Measurements from ENCODE around the gene DAO.

The DAO gene

DNA sequence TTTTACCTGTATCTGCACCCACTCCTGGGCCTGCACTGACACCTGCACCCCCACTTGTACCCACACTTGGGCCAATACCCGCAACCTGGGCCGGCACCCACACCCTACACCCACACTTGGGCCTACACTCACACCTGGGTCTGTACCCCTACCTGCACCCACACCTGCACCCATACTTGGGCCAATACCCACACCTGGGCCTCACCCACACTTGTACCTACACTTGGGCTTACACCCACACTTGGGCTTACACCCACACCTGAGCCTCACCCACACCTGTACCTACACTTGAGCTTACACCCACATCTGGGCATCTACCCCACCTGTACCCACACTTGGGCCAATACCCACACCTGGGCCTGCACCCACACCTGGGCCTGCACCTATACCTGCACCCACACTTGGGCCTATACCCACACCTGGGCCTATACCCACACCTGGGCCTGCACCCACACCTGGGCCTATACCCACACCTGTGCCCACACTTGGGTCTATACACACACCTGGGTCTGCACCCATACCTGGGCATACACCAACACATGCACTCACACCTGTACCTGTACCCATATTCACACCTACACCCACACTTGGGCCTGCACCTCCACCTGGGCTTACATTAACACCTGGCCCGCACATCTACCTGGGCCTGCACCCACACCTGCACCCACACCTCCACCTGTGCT is 39.2 kb downstream of the DAO start:
- DNase-seq (ENCODE audit: low spot score), result no peak

DNA sequence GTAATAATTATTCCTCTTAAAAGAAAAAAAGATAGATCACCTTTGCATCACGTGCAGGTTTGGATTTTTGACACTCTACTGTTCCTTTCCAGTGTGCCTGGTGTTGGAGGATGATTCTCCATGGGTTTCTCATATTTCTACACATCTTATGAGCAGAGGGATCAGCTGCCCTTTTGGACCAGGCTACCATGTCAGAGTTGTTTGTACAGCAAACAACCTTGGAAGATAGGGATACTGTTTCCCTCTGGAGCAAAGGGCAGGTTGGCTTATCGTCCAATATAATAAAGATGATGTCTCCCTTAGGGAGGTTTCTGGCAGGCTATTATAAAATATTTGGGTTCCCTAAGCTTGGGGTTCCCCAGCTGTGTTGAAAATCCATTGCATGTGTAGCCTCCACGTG is 42.1 kb downstream of the DAO start:
- DNase-seq (ENCODE audit: low spot score), result no peak

DNA sequence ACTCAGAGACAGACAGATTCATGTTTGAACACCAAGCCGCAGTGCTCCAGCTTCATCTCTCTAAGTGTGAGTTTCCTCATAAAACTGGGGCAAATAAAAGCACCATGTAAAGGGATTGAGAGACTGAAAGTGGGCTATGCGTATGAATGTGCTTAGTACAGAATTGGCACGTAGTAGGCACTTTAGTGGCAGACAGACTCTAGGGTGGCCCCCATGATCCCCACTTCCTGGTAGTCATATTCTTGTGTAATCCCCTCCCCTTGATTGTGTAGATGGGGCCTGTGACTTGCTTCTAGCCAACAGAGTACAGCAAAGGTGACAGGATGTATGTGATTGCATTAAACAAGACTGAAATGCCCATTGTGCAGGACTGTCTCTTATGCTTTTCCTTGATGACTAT is 43.0 kb downstream of the DAO start:
- DNase-seq (ENCODE audit: low spot score), result no peak

DNA sequence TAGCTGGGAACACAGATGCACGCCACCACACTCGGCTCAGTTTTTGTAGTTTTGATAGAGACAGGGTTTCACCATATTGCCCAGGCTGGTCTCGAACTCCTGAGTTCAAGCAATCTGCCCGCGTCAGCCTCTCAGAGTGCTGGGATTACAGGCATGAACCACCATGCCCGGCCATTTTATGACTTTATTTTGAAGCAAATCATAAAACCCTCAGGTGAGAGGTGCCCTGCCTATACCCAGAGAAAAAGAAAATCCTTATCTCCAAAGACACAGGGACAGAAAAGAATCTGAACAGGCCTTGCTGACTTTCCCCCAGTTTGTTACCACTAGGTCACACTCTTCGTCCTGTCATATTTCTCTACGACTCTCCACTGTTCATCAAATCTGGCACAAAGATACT is 48.8 kb downstream of the DAO start:
- DNase-seq (ENCODE audit: low spot score), result no peak

DNA sequence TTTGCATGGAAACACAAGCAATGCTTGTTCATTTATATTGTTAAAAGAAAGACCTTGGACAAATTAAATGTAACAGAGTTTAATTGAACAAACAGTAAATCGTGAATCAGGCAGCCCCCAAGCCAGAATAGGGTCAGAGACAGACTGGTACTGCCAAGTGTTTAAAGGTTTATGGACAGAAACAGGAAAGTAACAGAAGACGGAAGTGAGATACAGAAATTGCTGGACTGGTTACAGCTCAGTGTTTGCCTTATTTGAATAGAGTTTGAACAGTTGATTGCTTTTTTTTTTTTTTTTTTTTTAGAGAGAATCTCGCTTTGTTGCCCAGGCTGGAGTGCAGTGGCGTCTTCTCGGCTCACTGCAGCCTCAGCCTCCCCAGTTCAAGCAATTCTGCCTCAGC is 50.3 kb downstream of the DAO start:
- no peak for DNase-seq (ENCODE audit: low spot score)

DNA sequence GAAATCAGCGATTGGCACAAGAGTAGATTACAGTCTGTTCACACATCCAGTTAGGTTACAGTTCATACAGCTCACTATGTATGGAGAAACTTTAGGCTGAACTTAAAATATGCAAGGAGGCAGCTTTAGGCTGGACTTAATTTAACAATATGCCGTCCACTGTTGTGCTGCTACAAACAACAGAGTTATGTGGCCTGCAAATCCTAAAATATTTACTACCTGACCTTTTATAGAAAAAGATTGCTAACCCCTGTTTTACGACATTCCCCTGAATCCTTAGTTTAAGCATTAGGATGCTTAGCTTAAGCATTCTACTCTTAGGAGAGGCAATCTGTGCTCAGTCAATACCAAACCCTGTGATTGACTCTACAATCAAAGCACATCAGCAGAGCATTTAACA is 50.9 kb downstream of the DAO start:
- DNase-seq (ENCODE audit: low spot score), result no peak

DNA sequence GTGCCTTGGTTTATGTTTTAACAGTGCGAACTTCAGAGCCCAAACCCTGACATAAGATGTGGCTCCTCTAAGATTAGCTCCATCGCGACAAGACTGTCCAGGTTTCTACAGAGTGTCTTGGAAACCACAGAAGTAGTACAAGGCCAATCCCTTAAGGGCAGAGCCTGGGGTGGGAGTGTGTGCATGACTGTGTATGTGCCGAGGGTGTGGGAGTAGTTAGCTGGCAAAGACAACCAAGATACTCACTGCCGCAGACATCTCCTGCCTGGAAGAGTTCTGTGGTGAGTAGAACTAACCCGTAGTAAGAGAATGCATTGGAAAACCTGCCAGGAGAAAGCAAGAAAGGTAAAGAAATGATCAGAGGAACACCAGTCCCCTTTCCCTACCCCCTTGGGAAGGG is 54.1 kb downstream of the DAO start:
- DNase-seq (ENCODE audit: low spot score), result no peak

DNA sequence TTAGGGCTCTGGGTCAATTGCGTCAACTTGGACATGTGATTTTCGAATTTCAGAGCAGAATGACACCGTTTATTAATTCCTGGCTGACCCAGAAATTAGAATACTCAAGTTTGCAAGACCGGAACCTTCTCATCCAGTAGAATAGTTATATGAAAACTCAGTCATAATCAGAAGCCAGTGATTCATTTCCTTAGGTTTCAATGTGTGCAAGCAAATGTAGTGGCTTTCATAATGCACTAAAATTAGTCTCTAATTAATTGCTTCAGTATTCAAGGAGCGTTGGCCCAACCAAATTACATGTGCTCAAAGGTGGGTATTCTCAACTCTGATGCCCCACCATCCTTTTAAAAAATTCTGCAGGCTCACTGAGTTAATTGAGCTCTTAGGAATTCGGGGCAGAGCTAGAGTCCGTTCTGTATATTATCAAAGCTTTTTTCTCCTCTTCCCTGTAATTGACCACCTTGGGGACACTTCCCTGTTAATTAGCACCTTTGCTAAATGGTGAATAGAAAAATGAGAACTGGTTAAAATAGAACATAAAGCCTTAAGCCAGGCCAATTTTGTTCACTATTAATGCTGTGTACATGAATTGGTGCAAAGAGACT is 55.4 kb downstream of the DAO start:
- no peak for DNase-seq (ENCODE audit: low spot score)

DNA sequence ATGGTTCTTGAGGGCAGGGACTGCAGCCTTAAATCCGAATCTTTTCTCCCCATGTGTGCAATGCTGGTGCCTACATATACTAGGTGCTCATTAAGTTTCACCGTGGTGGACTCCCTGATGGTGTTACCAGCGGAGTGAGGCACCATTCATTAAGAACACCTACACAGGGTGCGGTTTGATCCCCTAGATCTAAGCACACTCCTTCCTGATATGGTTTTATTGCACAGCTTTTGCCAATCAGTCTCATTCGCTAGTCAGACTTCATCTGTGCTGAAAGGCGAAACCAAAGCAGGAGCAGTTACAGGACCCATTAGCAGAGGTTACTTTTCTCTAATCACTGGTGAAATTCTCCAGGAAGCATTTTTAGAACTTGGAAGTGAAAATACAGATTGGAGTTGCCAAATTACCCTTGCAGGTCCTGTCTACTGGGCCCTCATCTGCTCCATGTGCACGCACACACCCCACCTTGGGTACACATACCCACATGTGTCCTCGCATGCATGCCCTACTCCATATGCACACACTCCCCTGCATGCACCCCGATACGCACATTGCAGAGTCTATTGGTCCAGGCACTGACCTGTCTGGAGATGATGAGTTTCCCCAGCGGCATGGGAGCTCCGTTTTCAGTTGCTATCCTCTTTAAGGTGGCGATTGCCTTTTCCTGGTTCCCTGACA is 58.5 kb downstream of the DAO start:
- no peak for DNase-seq (ENCODE audit: low spot score)

DNA sequence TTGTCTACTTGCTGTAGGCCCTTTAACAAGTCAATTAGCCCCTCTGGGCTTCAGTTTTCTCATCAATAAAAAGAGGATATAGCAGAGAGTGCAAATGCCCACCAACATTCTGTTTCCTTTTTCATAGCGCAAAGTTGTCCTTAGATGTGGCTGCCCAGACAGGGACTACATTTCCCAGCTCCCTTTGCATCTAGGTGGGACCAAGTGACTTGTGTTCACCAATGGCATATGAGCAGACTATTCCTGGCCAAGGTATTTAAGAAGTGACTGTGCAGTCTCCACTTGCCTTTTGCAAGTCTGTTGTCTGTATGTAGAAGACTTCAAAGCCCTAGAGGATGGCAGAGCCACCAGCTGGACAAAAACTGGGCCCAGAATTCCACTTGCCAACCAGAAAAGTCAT is 59.7 kb downstream of the DAO start:
- no peak for DNase-seq (ENCODE audit: low spot score)

DNA sequence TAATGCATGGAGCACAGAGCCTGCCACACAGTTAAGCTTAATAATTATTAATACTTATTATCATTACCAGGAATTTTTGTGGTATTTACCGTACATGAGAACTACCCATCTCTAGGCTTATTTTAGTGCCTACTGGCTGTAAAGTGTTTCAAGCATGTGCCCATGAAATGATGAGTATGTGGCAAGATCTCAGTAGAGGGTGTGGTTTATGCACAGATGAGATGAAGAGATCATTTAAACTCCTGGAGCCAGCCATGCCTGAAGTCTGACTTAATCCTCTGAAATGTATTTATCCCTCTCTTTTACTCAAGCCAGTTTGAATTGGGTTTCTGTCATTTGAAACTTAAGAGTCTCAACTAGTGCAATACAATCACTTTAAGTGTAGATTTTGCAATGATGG is 60.2 kb downstream of the DAO start:
- no peak for DNase-seq (ENCODE audit: low spot score)

DNA sequence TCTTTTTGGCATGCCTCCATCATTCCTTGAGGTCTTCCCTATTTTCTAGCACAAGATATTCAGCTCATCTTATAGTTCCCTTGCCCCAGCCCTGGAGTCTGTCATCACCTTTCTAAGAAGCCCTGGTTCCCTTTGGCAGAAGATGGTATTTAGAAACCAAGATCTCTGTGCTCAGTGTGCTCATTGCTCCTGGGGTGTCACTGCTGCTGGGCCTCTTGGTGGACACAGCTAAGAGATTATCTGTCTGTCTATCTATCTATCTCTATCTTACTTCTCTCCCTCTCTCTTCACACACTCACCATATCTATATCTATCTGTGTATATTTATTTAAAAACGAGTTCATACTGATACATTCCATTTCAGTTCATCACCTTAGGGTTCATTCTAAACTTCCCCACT is 67.2 kb downstream of the DAO start:
- DNase-seq (ENCODE audit: low spot score), result no peak

DNA sequence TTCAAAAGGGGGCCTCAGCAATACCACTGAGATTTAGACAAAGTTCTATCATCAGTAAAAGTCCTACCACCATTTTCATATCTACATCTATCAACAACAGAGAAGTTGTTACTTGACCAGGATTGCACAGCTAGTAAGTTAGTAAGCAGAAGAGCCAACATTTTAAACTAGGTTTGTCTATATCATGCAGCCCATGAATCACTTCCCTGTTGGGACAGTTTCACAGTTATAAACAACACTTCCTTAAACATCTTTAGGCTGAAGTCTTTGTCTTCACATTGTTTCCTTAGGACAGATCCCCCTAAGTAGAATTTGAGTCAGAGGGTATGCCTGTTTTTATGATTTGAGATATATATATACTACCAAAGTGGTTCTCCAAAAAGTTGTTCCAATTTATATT is 68.5 kb downstream of the DAO start:
- DNase-seq (ENCODE audit: low spot score), result no peak

DNA sequence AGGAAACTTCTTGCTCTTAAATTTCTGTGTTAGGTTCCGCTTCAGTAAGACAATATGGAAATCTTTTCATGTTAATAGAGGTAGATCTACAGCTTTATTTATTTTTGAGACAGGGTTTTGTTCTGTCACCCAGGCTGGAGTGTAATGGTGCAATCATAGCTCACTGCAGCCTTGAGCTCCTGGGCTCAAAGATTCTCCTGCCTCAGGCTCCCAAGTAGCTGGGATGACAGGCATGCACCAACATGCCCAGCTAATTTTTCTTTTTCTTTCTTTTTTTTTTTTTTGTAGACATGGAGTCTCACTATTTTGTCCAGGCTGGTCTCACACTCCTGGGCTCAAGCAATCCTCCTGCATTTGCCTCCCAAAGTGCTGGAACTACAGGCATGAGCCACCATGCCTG is 70.1 kb downstream of the DAO start:
- no peak for DNase-seq (ENCODE audit: low spot score)
